ENCODE data around the gene GNB1.

Gene GNB1

GRCh38 chr1:1768249-1768992 is 122.5 kb downstream of the GNB1 start:
- no peak overlapping the region for H3K4me3 ChIP-seq (ENCODE audit: low read depth, low read length)
- TF ChIP-seq CTCF (IDR thresholded peaks at IDR 0.05; ENCODE audit: low read depth, low read length): no peak

- no peak for TF ChIP-seq CTCF (IDR thresholded peaks at IDR 0.05; ENCODE audit: low read depth, low read length)
- H3K4me3 ChIP-seq (ENCODE audit: low read depth, low read length): no peak overlapping the region
Observed at GRCh38 chr1:1764876-1765470, 125.9 kb downstream of the GNB1 start.

- no peak overlapping the region for H3K4me3 ChIP-seq (ENCODE audit: low read depth, low read length)
- TF ChIP-seq CTCF (IDR thresholded peaks at IDR 0.05; ENCODE audit: low read depth, low read length): no peak
Observed at GRCh38 chr1:1763657-1764621, 126.9 kb downstream of the GNB1 start.

- TF ChIP-seq CTCF (IDR thresholded peaks at IDR 0.05; ENCODE audit: low read depth, low read length): no peak
- H3K4me3 ChIP-seq (ENCODE audit: low read depth, low read length): no peak overlapping the region
Observed at GRCh38 chr1:1761504-1762376, 129.1 kb downstream of the GNB1 start.

GRCh38 chr1:1760715-1761114 is 130.2 kb downstream of the GNB1 start:
- no peak overlapping the region for H3K4me3 ChIP-seq (ENCODE audit: low read depth, low read length)
- no peak for TF ChIP-seq CTCF (IDR thresholded peaks at IDR 0.05; ENCODE audit: low read depth, low read length)

GRCh38 chr1:1760345-1760650 is 130.6 kb downstream of the GNB1 start:
- TF ChIP-seq CTCF (IDR thresholded peaks at IDR 0.05; ENCODE audit: low read depth, low read length): no peak
- H3K4me3 ChIP-seq (ENCODE audit: low read depth, low read length): no peak overlapping the region

All from WI38 (cell line).